ENCODE measurements around the gene ZBP1.

The ZBP1 gene

GRCh38 chr20:57567471-57568079 is 52.7 kb downstream of the ZBP1 start:
- DNase-seq = no peak
- in situ Hi-C loops (cut with MboI; ENCODE audit: low pct_unique_long_range_greater_than_20kb, low sequenced_read_pairs) = no loop called here

- no peak for DNase-seq
- in situ Hi-C loops (cut with MboI; ENCODE audit: low pct_unique_long_range_greater_than_20kb, low sequenced_read_pairs) = no loop called here
Measured at GRCh38 chr20:57566803-57567459, 53.3 kb downstream of the ZBP1 start.

DNA sequence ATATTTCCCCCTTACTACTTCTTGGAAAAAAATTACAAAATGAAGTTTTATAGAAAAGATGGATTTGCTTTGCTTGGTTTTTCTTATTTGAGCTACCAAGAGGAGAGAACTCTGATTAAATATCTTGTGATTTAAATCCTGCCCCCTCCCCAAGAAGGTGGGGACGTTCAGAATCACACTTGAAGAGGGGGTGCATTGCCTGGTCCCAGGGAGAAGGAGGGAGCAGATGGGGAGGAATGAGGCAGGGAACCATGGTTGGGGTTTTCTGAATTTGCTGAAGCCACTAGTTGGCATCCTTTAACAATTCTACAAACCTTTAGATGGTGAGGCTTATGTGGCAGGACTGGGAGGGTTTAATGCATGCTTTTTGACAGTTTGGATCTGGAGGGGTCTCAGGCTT is 53.8 kb downstream of the ZBP1 start:
- in situ Hi-C loops (cut with MboI; ENCODE audit: low pct_unique_long_range_greater_than_20kb, low sequenced_read_pairs) = no loop called here
- no peak for DNase-seq

GRCh38 chr20:57564951-57565642 is 55.1 kb downstream of the ZBP1 start:
- no peak for DNase-seq
- in situ Hi-C loops (cut with MboI; ENCODE audit: low pct_unique_long_range_greater_than_20kb, low sequenced_read_pairs) = no loop called here

DNA sequence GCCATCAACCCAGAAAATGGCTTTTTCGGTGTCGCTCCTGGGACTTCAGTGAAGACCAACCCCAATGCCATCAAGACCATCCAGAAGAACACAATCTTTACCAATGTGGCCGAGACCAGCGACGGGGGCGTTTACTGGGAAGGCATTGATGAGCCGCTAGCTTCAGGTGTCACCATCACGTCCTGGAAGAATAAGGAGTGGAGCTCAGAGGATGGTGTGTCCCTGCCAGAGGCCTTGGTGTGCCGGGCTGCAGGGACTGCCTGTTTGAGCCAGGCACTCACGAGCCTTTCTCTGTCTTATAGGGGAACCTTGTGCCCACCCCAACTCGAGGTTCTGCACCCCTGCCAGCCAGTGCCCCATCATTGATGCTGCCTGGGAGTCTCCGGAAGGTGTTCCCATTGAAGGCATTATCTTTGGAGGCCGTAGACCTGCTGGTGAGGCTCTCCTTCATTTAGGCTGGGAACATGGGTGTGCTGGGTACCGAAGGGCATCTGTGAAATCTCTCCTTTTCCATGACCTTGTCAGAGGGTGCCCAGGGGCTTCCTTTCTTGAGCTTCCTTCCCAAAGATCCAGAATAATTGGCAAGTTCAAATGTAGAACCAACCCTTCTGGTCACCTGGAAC is 55.9 kb downstream of the ZBP1 start:
- in situ Hi-C loops (cut with MboI; ENCODE audit: low pct_unique_long_range_greater_than_20kb, low sequenced_read_pairs) = no loop called here
- DNase-seq = no peak

DNA sequence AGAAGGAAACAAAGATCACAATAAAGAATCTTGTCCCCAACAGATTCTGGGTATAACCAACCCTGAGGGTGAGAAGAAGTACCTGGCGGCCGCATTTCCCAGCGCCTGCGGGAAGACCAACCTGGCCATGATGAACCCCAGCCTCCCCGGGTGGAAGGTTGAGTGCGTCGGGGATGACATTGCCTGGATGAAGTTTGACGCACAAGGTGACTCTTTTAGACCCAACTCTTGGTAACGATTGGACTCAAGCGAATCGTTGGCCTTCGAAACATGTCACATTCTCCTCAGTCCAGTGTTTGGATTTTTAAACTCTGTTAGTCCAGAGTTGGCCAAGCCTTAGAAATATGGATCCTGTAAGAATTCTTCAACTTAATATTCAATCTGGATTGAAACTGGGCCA is 56.7 kb downstream of the ZBP1 start:
- in situ Hi-C loops (cut with MboI; ENCODE audit: low pct_unique_long_range_greater_than_20kb, low sequenced_read_pairs) = no loop called here

GRCh38 chr20:57562541-57563465 is 57.4 kb downstream of the ZBP1 start:
- in situ Hi-C loops (cut with MboI; ENCODE audit: low pct_unique_long_range_greater_than_20kb, low sequenced_read_pairs) = no loop called here
- no peak for DNase-seq

More for the DNA sequence above, 56.7 kb downstream of the ZBP1 start:
- DNase-seq = no peak

GRCh38 chr20:57561356-57562279 is 58.6 kb downstream of the ZBP1 start:
- DNase-seq = no peak
- in situ Hi-C loops (cut with MboI; ENCODE audit: low pct_unique_long_range_greater_than_20kb, low sequenced_read_pairs) = no loop called here

GRCh38 chr20:57560554-57561355 is 59.5 kb downstream of the ZBP1 start, which contains the start of gene PCK1:
Gene PCK1, plus strand, starts transcription at chr20:57561110. Its CDS starts 302 bp downstream, at chr20:57561412.
- DNase-seq = no peak
- in situ Hi-C loops (cut with MboI; ENCODE audit: low pct_unique_long_range_greater_than_20kb, low sequenced_read_pairs) = no loop called here

DNA sequence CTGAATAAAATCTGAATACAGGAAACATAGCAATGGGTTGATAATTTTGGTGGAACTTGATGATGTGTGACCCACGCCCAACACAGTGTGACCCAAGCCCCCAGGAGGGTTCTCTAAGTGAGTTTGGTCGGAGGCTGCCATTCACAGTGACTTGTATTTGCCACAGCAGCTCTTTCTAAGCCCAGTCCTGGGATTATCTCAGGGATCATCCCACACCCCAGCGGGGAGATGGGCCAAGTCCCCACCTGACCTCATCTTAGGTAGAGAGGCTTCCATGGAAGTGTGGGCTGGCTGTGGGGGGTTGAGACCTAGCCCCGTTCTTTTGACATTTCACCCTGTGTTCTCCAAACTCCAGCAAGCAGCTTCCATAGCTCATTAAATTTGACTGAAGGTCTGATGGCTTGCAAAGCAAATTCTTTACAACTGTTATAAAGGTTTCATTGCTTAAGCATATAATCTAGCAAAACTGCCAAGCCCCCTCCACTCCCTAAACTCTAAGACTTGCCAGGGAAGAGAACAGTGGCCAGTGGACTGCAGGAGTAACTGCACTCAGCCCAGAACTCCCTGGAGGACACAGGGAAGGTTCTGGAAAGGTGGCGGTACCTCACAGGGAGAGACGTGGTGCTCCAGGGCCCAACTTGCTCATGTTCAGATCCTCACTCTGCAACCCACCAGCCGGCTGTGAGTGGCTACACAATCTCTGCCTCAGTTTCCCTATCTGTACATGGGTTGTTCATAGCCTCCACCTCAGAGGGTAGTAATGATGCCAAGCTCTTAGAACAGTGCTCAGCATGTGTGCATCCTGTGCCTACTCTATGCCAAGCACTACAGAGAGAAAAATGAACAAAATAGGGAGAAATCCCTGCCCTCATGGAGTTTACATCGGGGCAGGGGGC is 60.3 kb downstream of the ZBP1 start:
- in situ Hi-C loops (cut with MboI; ENCODE audit: low pct_unique_long_range_greater_than_20kb, low sequenced_read_pairs) = no loop called here
- no peak for DNase-seq

DNA sequence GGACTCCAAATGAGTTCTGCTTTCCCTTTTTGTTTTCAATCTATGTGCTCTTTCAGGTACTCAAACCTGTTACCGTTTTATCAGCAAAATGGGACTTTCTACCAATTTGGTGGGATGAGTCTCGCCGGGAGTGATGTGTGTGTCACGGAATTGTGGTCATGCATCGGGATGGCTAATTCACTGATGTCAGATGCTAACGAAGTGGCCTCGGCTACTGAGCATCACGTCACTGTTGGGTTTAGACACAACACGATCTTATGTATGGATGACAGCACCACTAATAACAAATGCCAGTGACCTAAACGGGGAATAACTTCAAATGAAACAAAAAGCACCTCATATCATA is 61.0 kb downstream of the ZBP1 start:
- no peak for DNase-seq
- in situ Hi-C loops (cut with MboI; ENCODE audit: low pct_unique_long_range_greater_than_20kb, low sequenced_read_pairs) = no loop called here

DNA sequence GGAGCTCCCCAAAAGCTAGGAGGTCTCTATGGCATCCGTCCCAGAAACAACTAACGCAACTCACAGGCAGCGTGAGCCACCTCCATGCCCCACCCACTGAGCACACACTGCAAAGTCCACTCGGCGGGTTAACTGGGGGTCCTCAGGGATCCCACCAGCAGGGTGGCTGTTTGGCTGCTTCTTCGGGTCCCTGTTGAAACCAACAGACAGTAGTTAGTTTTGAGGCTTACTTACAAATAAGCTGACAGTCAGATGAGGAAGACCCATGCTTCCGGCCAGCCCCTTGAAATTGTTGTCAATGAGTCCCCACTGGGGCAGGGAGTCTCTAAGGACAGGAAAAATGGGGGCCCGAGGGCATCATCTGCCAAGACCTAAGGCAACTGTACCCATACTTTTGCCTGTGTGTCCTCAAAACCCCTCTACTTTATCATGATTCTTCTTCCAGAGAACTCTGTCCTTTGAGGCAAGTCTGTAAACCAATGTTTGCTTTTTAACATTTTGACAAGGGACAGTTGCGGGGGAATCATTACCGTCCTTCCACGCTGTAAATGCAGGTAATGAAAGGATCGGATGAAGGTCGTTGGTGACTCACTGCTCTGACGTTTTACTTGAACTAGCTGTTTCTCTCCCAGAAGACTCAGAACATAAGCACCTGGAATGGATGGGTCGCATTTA is 61.5 kb downstream of the ZBP1 start:
- DNase-seq = no peak
- in situ Hi-C loops (cut with MboI; ENCODE audit: low pct_unique_long_range_greater_than_20kb, low sequenced_read_pairs) = no loop called here

DNA sequence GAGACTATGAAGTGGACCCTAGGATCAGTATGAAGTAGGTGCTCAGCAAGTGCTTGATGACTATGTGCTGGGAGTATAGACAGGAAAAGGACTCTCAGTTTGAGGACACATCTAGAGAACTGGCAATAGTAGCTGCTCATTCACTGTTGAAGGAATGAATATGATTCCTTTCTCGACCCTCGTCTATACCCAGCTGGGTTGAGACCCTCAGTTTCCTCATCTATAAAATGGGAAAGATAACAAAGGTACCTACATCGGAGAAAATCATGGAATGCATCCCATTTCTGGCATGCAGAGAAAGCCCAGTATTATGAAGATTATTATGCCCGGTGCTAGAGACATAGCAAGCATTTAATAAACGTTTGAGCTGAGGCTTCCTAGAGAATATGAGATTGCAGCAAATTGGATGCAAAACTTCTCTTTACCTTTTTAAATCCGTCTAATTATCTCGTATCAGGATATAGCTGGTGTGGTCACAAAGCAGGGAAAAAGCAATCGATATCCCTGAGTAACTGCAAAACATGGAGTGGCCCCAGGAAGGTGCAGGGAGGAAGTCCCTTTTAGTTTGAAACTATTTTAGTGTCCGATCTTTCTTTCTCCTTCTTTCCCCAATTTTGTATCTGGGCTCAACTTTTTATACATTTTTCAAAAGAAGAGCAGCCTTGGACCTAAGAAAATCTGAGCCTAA is 62.2 kb downstream of the ZBP1 start:
- DNase-seq = no peak
- in situ Hi-C loops (cut with MboI; ENCODE audit: low pct_unique_long_range_greater_than_20kb, low sequenced_read_pairs) = no loop called here

DNA sequence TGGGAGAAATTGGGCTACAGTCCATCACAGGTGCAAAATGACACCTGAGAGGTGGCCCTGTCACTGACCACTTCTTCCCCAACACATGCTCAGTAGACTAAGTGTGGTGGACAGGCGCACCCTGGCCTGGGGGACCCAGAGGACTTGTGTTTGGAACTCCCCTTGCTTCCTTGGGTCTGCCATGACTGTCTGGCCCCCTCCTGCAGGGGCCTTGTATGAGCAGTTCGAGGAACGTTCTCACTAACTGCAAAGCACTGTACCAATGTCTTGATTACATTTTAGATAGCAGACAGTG is 63.3 kb downstream of the ZBP1 start:
- in situ Hi-C loops (cut with MboI; ENCODE audit: low pct_unique_long_range_greater_than_20kb, low sequenced_read_pairs) = no loop called here
- no peak for DNase-seq

DNA sequence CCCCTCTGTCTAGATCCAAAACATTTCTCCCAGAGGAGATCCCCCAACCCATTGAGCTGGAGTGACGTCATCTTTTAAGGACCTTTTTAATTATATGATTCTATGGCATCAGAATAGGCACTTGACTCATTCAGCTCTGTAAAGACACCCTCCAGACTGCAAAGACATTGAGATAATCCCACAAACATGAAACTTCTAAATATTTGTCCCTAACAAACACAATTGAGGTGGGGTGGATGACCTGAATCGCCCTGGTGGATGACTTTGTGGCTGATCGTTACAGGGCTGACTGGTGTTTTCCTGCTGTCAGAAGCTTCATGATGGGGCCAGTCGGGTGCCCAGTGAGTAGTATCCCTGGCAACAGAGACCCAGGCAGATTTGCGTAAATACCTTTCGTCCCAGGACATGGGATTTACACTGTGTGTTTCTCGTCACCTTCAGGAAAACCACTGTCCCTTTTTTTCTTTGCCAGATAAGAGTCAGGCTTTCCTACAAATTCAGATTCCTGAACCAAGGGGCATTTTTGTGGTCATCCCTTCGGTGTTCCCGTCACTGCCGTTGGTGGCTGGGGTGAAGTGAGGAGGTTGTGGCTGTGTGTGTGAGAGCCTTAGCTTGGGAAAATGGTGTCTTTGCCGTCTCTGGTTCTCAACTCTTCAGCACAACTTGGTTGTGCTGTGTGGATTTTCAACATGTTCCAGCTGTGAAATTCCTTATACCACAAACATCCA is 64.6 kb downstream of the ZBP1 start:
- DNase-seq = no peak
- in situ Hi-C loops (cut with MboI; ENCODE audit: low pct_unique_long_range_greater_than_20kb, low sequenced_read_pairs) = no loop called here
